ENCODE results near the gene UBE3B. TPM values are rescaled to one million over a fixed set of nuclear protein-coding genes. Genes with fewer than 3 reads are reported as not detected.

Gene UBE3B
- polyA plus RNA-seq, 1 experiment = 42.8 TPM

DNA sequence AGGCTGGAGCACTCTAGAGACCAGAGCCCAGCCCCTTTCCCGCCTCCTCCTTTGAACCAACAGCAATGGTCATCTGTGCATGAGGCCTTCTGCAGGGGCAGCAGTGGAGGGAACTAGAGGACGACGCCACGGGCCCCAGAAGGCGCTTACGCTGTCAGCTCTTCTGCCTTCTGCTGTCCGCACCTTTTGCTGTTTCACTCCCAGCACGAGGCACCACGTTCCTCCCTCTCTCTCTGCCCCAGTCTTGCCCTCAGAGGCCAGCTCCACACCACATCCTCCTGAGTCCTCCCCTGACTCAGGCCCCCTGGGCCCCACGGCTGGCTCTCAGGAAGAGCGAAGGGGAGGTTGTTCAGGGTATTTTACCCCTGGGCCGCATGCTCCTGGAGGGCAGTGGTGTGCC, 80.4 kb downstream of the UBE3B start:
- ChIA-PET POLR2A (no interaction called here), CTCF (no interaction called here)

DNA sequence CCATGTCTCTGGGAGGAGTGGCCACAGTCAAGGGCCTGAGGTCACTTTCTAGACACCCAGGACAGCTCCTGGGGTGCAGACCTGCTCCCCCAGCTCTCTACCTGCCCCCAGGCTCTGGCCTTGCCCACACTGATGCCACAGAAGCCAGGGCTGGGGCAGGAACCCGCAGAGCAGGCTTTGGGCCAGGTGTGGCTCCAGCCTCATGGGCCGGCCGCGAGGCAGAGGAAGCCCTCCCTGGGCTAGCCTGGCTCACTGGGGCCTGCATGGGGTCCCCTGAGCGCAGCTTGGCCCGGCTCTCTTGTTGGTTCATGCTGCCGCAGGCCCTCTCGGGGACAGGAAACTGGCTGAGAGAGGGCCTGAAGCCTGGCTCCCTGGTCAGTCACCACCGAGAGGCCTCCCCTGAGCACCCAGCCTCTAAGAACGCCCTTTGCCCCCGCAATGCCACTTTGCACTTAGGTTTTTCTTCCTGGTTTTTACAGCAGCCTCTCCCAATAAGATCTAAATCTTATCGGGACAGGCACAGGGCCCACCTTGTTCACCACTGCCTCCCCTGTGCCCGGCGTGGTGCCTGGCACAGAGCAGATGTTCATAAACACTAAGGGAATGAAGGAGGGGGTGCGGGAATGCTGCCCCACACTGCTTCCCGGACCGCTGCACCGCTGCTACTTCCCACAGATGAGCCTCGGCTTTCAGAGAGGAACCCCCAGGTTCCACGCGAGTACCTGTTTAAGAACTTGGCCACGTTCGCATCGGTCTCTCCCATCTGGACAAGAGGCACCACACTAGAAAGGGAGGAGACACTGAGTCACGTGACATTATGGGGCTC, 81.2 kb downstream of the UBE3B start:
- DNase-seq (ENCODE audit: low read depth, low spot score) = no peak
- Histone ChIP-seq H3K4me3 (ENCODE audit: low read depth, low read length) (no peak overlapping the region), H3K27ac (ENCODE audit: low read depth, low read length) (no peak overlapping the region), H3K9me3 (ENCODE audit: control insufficient read depth, insufficient read depth, low read length) (peaks cover 3% of the 10 kb centered on the region; the same call in 1 of the 2 replicates), H3K27me3 (ENCODE audit: control insufficient read depth, insufficient read depth, low read length) (peaks cover 14% of the 10 kb centered on the region)
- TF ChIP-seq, protein P1, sequence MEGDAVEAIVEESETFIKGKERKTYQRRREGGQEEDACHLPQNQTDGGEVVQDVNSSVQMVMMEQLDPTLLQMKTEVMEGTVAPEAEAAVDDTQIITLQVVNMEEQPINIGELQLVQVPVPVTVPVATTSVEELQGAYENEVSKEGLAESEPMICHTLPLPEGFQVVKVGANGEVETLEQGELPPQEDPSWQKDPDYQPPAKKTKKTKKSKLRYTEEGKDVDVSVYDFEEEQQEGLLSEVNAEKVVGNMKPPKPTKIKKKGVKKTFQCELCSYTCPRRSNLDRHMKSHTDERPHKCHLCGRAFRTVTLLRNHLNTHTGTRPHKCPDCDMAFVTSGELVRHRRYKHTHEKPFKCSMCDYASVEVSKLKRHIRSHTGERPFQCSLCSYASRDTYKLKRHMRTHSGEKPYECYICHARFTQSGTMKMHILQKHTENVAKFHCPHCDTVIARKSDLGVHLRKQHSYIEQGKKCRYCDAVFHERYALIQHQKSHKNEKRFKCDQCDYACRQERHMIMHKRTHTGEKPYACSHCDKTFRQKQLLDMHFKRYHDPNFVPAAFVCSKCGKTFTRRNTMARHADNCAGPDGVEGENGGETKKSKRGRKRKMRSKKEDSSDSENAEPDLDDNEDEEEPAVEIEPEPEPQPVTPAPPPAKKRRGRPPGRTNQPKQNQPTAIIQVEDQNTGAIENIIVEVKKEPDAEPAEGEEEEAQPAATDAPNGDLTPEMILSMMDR (IDR thresholded peaks at IDR 0.05; ENCODE audit: low read depth, low read length) = no peak
- ChIA-PET CTCF (no interaction called here), POLR2A (no interaction called here)

More for the DNA sequence above, 80.4 kb downstream of the UBE3B start:
- Histone ChIP-seq H3K27ac (ENCODE audit: low read depth, low read length) (no peak overlapping the region), H3K4me3 (ENCODE audit: low read depth, low read length) (no peak overlapping the region), H3K27me3 (ENCODE audit: control insufficient read depth, insufficient read depth, low read length) (peaks cover 18% of the 10 kb centered on the region), H3K9me3 (ENCODE audit: control insufficient read depth, insufficient read depth, low read length) (peaks cover 3% of the 10 kb centered on the region; the same call in 1 of the 2 replicates)
- no peak for DNase-seq (ENCODE audit: low read depth, low spot score)
- TF ChIP-seq, protein P1 (IDR thresholded peaks at IDR 0.05; ENCODE audit: low read depth, low read length) = no peak

- peaks cover 10% of the 10 kb centered on the region for H3K27me3 ChIP-seq (ENCODE audit: control insufficient read depth, insufficient read depth, low read length)
- ChIA-PET POLR2A (no interaction called here), CTCF (interaction anchor here (1.4 kb wide), 1 partner anchor 39 kb away, joined by 5 read pairs; no protein-coding TSS in a partner anchor)
- H3K4me3 ChIP-seq (ENCODE audit: low read depth, low read length) = no peak overlapping the region
- peaks cover 3% of the 10 kb centered on the region; the same call in 1 of the 2 replicates for H3K9me3 ChIP-seq (ENCODE audit: control insufficient read depth, insufficient read depth, low read length)
- TF ChIP-seq, protein P1 (IDR thresholded peaks at IDR 0.05; ENCODE audit: low read depth, low read length) = no peak
- H3K27ac ChIP-seq (ENCODE audit: low read depth, low read length) = no peak overlapping the region
- DNase-seq (ENCODE audit: low read depth, low spot score) = no peak
Measured at GRCh38 chr12:109559200-109559505, 81.7 kb downstream of the UBE3B start.

DNA sequence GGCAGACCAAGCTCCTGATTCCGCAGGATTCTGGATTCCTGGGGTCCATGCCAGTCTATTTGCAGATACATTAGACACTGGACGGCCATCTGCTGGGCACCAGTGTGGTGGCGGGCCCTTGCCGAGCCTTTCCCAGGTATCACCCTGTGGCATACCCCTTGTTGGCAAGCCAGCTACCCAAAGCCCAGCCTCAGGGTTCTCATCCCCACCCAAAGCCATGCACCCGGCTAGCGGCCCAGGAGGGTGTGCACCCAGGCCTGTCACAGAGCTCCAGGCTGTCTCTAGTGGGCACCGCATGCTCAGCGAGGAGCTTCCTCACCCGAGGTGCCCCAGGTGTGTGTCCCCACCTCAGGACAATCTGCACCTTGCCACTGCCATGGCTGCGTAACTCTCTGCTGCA, 82.2 kb downstream of the UBE3B start:
- Histone ChIP-seq H3K27ac (ENCODE audit: low read depth, low read length) (no peak overlapping the region), H3K27me3 (ENCODE audit: control insufficient read depth, insufficient read depth, low read length) (peaks cover 6% of the 10 kb centered on the region), H3K4me3 (ENCODE audit: low read depth, low read length) (no peak overlapping the region), H3K9me3 (ENCODE audit: control insufficient read depth, insufficient read depth, low read length) (peaks cover 3% of the 10 kb centered on the region; the same call in 1 of the 2 replicates)
- TF ChIP-seq, protein P1 (IDR thresholded peaks at IDR 0.05; ENCODE audit: low read depth, low read length) = no peak
- no peak for DNase-seq (ENCODE audit: low read depth, low spot score)
- ChIA-PET POLR2A (no interaction called here), CTCF (interaction anchor here (1.4 kb wide), 1 partner anchor 38 kb away, joined by 5 read pairs; no protein-coding TSS in a partner anchor)

Data from AG04450 (cell line).